T-cell (primary cell): ENCODE data around the gene PNLIPRP1. TPM values are rescaled to one million over a fixed set of nuclear protein-coding genes. Genes with fewer than 3 reads are reported as not detected.

Source experiments
- ATAC-seq, 4 experiments: fragments of 200-7000 bp in 3 of 4; fragments of 150-1000 bp in 1 of 4; cut with Tn5 transposase; replicated peaks in 1 of 4; 1 replicate in 3 of 4; 2 replicates in 1 of 4; pipeline ENCODE4 v1.10.0; 2021; ENCODE audit warnings: moderate library complexity in 3 of 4, mild to moderate bottlenecking in 2 of 4, moderate number of reproducible peaks in 1 of 4
- CTCF ChIA-PET, 2 donors: fragments of 300-600 bp; sonication (Branson Sonifier 250); formaldehyde crosslinking; loops; one replicate each; lab custom pipeline; 2022; ENCODE audit warnings: antibody characterized with exemption in 2 of 2; lab: Charles Lee
- POLR2A ChIA-PET, 2 donors: fragments of 300-600 bp; sonication (Branson Sonifier 250); formaldehyde crosslinking; loops; one replicate each; lab custom pipeline; 2022; ENCODE audit warnings: antibody characterized with exemption in 2 of 2; lab: Charles Lee
- DNase-seq, 35 experiments: peaks; one replicate each; pipeline versions ENCODE4 v3.0.0 to v3.0.0-alpha.2; 2013 to 2023
- H3K27ac ChIP-seq: one replicate; pipeline ENCODE4 v1.5.1; 2013; ENCODE audit warnings: low read length
- H3K27me3 ChIP-seq, 2 experiments: replicated peaks in 1 of 2; 1 replicate in 1 of 2; 2 replicates in 1 of 2; pipeline versions ENCODE4 v1.6.1 to v1.7.0; 2013; ENCODE audit warnings: low read length in 1 of 2, mixed read lengths in 1 of 2; ENCODE audit not compliant: control insufficient read depth in 2 of 2, insufficient read depth in 2 of 2; ENCODE audit errors: extremely low read depth in 1 of 2
- H3K36me3 ChIP-seq, 2 donors: 1 replicate in 1 of 2; 2 replicates in 1 of 2; pipeline versions ENCODE4 v1.6.1 to v1.7.0; 2013; ENCODE audit warnings: low read length in 1 of 2; ENCODE audit not compliant: control insufficient read depth in 2 of 2, insufficient read depth in 1 of 2; ENCODE audit errors: extremely low read depth in 1 of 2
- H3K4me1 ChIP-seq, 2 experiments: 1 replicate in 1 of 2; 2 replicates in 1 of 2; pipeline versions ENCODE4 v1.6.1 to v1.7.0; 2013; ENCODE audit warnings: low read length in 2 of 2, mixed read lengths in 1 of 2; ENCODE audit not compliant: insufficient read depth in 2 of 2, control insufficient read depth in 1 of 2; ENCODE audit errors: extremely low read depth in 1 of 2
- H3K4me3 ChIP-seq, 2 donors: 1 replicate in 1 of 2; 2 replicates in 1 of 2; pipeline versions ENCODE4 v1.5.1 to v1.7.0; 2013; ENCODE audit warnings: mild to moderate bottlenecking in 2 of 2, low read length in 1 of 2, moderate library complexity in 1 of 2; ENCODE audit not compliant: control insufficient read depth in 1 of 2; ENCODE audit errors: extremely low read depth in 1 of 2
- H3K9me3 ChIP-seq: 2 replicates; pipeline ENCODE4 v1.7.0; 2013
- H3K27ac Mint-ChIP-seq, 2 donors: one replicate each; pipeline ENCODE4 v1.8.0; 2020 to 2021; ENCODE audit warnings: mild to moderate bottlenecking in 2 of 2, mixed read lengths in 2 of 2
- H3K27me3 Mint-ChIP-seq, 2 donors: one replicate each; pipeline ENCODE4 v1.8.0; 2021 to 2022; ENCODE audit warnings: mixed read lengths in 2 of 2
- H3K36me3 Mint-ChIP-seq: one replicate; pipeline ENCODE4 v1.8.0; 2021; ENCODE audit warnings: mixed read lengths
- H3K4me1 Mint-ChIP-seq, 3 donors: one replicate each; pipeline ENCODE4 v1.8.0; 2020 to 2022; ENCODE audit warnings: mixed read lengths in 3 of 3, mild to moderate bottlenecking in 1 of 3
- H3K4me3 Mint-ChIP-seq, 3 donors: one replicate each; pipeline ENCODE4 v1.8.0; 2020 to 2022; ENCODE audit warnings: mild to moderate bottlenecking in 3 of 3, mixed read lengths in 3 of 3, moderate library complexity in 3 of 3
- H3K9me3 Mint-ChIP-seq, 3 donors: one replicate each; pipeline ENCODE4 v1.8.0; 2020 to 2022; ENCODE audit warnings: mixed read lengths in 3 of 3
- WGBS: methylation state at CpG from one replicate; pipeline ENCODE4 v1.1.5; 2013; ENCODE audit warnings: missing lambda C conversion rate; ENCODE audit not compliant: insufficient coverage; 5-methylcytosine and 5-hydroxymethylcytosine counted together
- total RNA-seq, 35 experiments: library from RNA in 6 of 35; stranded (reverse) in 6 of 35; fragments of 120-200 nt in 1 of 35; gene quantifications; one replicate each; pipeline versions ENCODE4 v1.2.1 to v1.2.4 and lab custom pipeline; 2013 to 2026

Gene PNLIPRP1
- total RNA-seq, 5 donors from 2014 or later (not counting 1 experiment from before 2014, with no cell fraction given): 1.4 to 2.1 (median 2.0) TPM; not detected in 2

DNA sequence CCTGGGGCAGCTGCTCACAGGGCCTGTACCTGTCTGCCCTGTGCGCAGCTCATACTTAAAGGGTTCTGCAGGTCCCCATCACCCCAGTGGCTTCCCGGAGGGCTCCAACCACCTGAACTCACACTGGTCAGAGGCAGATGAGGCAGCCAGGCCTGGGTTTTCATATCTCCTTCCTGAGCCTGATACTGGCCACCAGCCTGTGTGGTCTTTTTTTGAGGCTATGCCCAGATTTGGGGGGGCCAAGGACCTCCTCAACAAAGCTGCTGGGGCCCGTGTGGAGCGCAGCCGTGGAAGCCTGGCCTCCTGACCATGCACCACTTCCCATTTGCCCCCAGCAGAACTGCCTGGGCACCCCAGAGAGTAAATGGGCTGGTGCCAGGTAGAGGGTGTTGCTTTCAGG lies 55.7 kb downstream of the PNLIPRP1 start:
- 94% methylated on average over 2 of the region's 5 CpGs for WGBS
- POLR2A ChIA-PET: no interaction called here
- Histone ChIP-seq H3K27me3 (no peaks in the 10 kb centered on the region), H3K36me3 (no peaks in the 10 kb centered on the region), H3K4me3 (no peak overlapping the region), H3K4me1 (no peaks in the 10 kb centered on the region), H3K9me3 (no peaks in the 10 kb centered on the region), H3K27ac (no peak overlapping the region)
- no peaks in the 10 kb centered on the region for H3K4me1 Mint-ChIP-seq
- ATAC-seq: no peak
- no peak overlapping the region for H3K4me3 Mint-ChIP-seq
- H3K36me3 Mint-ChIP-seq: no peaks in the 10 kb centered on the region
- no peak overlapping the region for H3K27ac Mint-ChIP-seq
- DNase-seq: no peak
- CTCF ChIA-PET: no interaction called here
- peaks cover 6 to 25% of the 10 kb centered on the region in 2 donors for H3K27me3 Mint-ChIP-seq
- H3K9me3 Mint-ChIP-seq: peaks cover 0 to 24% (median 7%) of the 10 kb centered on the region in 3 donors

DNA sequence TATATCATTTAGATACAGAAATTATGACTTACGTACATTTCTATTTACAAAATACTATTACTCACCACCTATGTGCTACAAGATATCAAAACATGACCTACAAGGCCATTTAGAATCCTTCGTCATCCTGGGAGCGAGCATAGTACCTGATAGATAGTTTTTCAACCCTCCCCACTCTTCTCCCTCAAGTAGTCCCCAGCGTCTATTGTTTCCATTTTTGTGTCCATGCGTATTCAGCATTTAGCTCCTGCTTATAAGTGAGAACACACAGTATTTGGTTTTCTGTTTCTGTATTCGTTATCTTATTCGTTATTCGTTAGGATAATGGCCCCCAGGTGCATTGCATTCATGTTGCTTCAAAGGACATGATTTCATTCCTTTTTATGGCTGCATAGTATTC lies 58.1 kb downstream of the PNLIPRP1 start:
- no peak for DNase-seq
- Histone ChIP-seq H3K36me3 (no peaks in the 10 kb centered on the region), H3K9me3 (no peaks in the 10 kb centered on the region), H3K4me1 (no peaks in the 10 kb centered on the region), H3K27ac (no peak overlapping the region), H3K27me3 (no peaks in the 10 kb centered on the region), H3K4me3 (no peak overlapping the region)
- no peak for ATAC-seq
- Mint-ChIP-seq H3K27me3 (peaks cover 1 to 24% of the 10 kb centered on the region in 2 donors), H3K4me3 (no peak overlapping the region), H3K9me3 (peaks cover 0 to 24% (median 3%) of the 10 kb centered on the region in 3 donors), H3K36me3 (no peaks in the 10 kb centered on the region), H3K27ac (no peak overlapping the region), H3K4me1 (no peaks in the 10 kb centered on the region)
- ChIA-PET CTCF (no interaction called here), POLR2A (no interaction called here)
- 92% methylated on average over 2 of the region's 8 CpGs for WGBS

DNA sequence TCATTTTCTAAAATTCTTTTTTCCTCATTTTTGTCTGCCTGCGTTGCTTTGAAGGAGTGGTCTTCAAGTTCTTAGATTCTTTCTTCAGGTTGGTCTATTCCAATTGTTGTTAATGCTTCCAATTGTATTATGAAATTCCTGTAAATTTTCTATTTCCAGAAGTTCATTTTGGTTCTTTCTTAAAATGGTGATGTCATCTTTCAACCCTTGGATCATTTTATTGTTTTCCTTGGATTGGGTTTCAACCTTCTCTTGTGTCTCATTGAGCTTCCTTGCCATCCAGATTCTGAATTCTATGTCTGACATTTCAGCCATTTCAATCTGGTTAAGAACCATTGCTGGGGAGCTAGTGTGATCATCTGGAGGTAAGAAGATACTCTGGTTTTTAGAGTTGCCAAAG lies 63.1 kb downstream of the PNLIPRP1 start:
- no peaks in the 10 kb centered on the region for H3K36me3 Mint-ChIP-seq
- no peaks in the 10 kb centered on the region for H3K4me1 Mint-ChIP-seq
- WGBS: no CpG with 5 or more reads among the region's 1 CpG
- H3K4me3 ChIP-seq: no peak overlapping the region
- no peaks in the 10 kb centered on the region for H3K9me3 ChIP-seq
- ChIA-PET CTCF (no interaction called here), POLR2A (no interaction called here)
- DNase-seq (no peak), ATAC-seq (no peak)
- H3K9me3 Mint-ChIP-seq: peaks cover 0 to 20% (median 3%) of the 10 kb centered on the region in 3 donors
- no peak overlapping the region for H3K27ac ChIP-seq
- no peaks in the 10 kb centered on the region for H3K4me1 ChIP-seq
- peaks cover 0 to 10% of the 10 kb centered on the region in 2 experiments for H3K27me3 ChIP-seq
- H3K4me3 Mint-ChIP-seq: no peak overlapping the region
- peaks cover 6 to 18% of the 10 kb centered on the region in 2 donors for H3K27me3 Mint-ChIP-seq
- no peaks in the 10 kb centered on the region for H3K36me3 ChIP-seq
- H3K27ac Mint-ChIP-seq: no peak overlapping the region

DNA sequence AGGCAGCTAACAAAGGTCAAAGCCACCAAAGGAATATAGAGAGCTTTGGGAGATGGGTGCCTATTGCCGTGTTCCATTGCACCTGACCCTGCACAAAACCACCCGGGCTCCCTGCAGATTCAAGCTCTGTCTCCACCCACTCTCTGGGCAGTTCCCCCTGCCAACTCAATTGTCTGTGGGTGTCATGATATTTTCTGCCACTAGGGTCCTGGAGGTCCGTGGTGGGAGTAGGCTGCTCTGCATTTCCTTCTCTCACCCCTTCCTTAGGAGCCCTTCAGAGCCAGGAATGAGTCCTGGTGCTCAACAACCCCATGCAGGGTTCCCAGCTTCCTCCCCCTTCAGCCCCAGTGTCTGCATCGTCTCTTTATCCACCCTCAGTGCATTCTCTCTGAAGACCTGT lies 64.1 kb downstream of the PNLIPRP1 start:
- ChIA-PET POLR2A (no interaction called here), CTCF (no interaction called here)
- Histone ChIP-seq H3K4me3 (no peak overlapping the region), H3K4me1 (no peaks in the 10 kb centered on the region), H3K27me3 (peaks cover 0 to 12% of the 10 kb centered on the region in 2 experiments), H3K9me3 (no peaks in the 10 kb centered on the region), H3K36me3 (no peaks in the 10 kb centered on the region), H3K27ac (no peak overlapping the region)
- H3K27me3 Mint-ChIP-seq: peaks cover 6 to 18% of the 10 kb centered on the region in 2 donors
- no peak for DNase-seq
- no peak overlapping the region for H3K4me3 Mint-ChIP-seq
- H3K27ac Mint-ChIP-seq: no peak overlapping the region
- 56% methylated on average over 1 of the region's 4 CpGs for WGBS
- ATAC-seq: no peak
- no peaks in the 10 kb centered on the region for H3K4me1 Mint-ChIP-seq
- H3K9me3 Mint-ChIP-seq: peaks cover 0 to 14% (median 3%) of the 10 kb centered on the region in 3 donors
- no peaks in the 10 kb centered on the region for H3K36me3 Mint-ChIP-seq

DNA sequence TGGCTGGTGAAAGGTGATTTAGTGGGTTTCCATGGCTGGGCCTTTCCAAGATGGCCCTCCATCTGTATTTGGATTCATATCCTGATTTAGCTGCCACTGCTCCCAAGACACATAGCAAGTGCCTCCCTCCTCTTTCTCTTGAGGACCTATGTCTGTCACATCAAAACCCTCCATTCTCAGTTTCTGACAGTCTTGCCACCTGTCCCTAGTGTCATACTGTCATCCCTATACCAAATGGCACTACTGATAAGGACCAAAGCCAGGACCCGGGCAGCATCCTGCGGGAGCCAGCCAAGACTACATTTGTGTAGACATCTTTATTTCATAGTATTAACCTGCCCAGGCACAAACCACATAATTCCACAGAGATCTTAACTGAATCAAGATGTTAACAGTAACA lies 64.8 kb downstream of the PNLIPRP1 start:
- DNase-seq (no peak), ATAC-seq (no peak)
- H3K9me3 ChIP-seq: no peaks in the 10 kb centered on the region
- Mint-ChIP-seq H3K27ac (no peak overlapping the region), H3K36me3 (no peaks in the 10 kb centered on the region), H3K27me3 (peaks cover 6 to 21% of the 10 kb centered on the region in 2 donors), H3K4me3 (no peak overlapping the region), H3K4me1 (no peaks in the 10 kb centered on the region), H3K9me3 (peaks cover 0 to 10% (median 0%) of the 10 kb centered on the region in 3 donors)
- 93% methylated on average over 2 of the region's 2 CpGs for WGBS
- peaks cover 0 to 12% of the 10 kb centered on the region in 2 experiments for H3K27me3 ChIP-seq
- ChIA-PET POLR2A (no interaction called here), CTCF (no interaction called here)
- no peak overlapping the region for H3K27ac ChIP-seq
- no peaks in the 10 kb centered on the region for H3K36me3 ChIP-seq
- no peaks in the 10 kb centered on the region for H3K4me1 ChIP-seq
- H3K4me3 ChIP-seq: no peak overlapping the region

DNA sequence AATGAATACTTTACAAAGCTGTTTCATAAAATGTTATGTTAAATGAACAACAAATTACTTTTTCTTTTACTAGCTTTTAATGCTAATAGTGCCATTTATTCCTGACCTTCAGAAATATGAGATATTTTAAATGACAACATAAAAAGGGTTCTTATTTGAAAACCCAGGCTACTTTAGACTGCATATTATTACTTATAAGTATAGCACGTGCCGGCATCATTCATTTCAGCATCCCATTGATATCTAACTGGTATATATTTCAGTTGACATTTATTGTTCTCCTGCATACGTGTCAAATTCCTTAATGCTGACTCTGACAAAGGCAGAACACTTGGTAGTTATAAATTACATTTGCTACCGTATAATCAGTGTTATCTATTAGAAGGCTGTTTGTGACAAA lies 65.3 kb downstream of the PNLIPRP1 start:
- H3K4me1 ChIP-seq: no peaks in the 10 kb centered on the region
- Mint-ChIP-seq H3K36me3 (no peaks in the 10 kb centered on the region), H3K4me3 (no peak overlapping the region), H3K9me3 (peaks cover 0 to 5% (median 0%) of the 10 kb centered on the region in 3 donors), H3K27me3 (peaks cover 6 to 22% of the 10 kb centered on the region in 2 donors), H3K27ac (no peak overlapping the region), H3K4me1 (no peaks in the 10 kb centered on the region)
- no peak for ATAC-seq
- peaks cover 0 to 15% of the 10 kb centered on the region in 2 experiments for H3K27me3 ChIP-seq
- H3K9me3 ChIP-seq: no peaks in the 10 kb centered on the region
- no CpG with 5 or more reads among the region's 4 CpGs for WGBS
- ChIA-PET POLR2A (no interaction called here), CTCF (no interaction called here)
- H3K27ac ChIP-seq: no peak overlapping the region
- no peak for DNase-seq
- no peaks in the 10 kb centered on the region for H3K36me3 ChIP-seq
- H3K4me3 ChIP-seq: no peak overlapping the region
